GM12878 (cell line): Measurements from ENCODE around the gene SHANK1.

Experiments
- CTCF ChIP-seq, 3 experiments: IDR thresholded peaks in 2 of 3; conservative IDR thresholded peaks in 1 of 3; 2 replicates each; pipeline ENCODE4 v1.5.1; 2011; ENCODE audit warnings: low read depth in 3 of 3, low read length in 3 of 3, mild to moderate bottlenecking in 3 of 3, control low read depth in 2 of 3, moderate library complexity in 2 of 3, inconsistent platforms in 1 of 3, mixed read lengths in 1 of 3; ENCODE audit not compliant: control insufficient read depth in 2 of 3, insufficient read depth in 1 of 3; ENCODE audit errors: extremely low read depth in 1 of 3
- EGR1 ChIP-seq, 2 experiments: IDR thresholded peaks; 1 replicate in 1 of 2; 2 replicates in 1 of 2; pipeline ENCODE4 v1.6.1; 2011 to 2012; ENCODE audit warnings: low read depth in 2 of 2, low read length in 2 of 2, borderline replicate concordance in 1 of 2, mild to moderate bottlenecking in 1 of 2, moderate library complexity in 1 of 2
- EZH2 ChIP-seq: IDR thresholded peaks from 2 replicates; pipeline ENCODE4 v1.6.1; 2012; ENCODE audit warnings: low read depth, mild to moderate bottlenecking, control low read depth, inconsistent platforms, low read length, borderline replicate concordance; ENCODE audit not compliant: control insufficient read depth
- POLR2A ChIP-seq: IDR thresholded peaks from 2 replicates; pipeline ENCODE4 v1.6.1; 2011; ENCODE audit warnings: low read depth, mild to moderate bottlenecking, low read length
- TF ChIP-seq, protein P1 (sequence below): IDR thresholded peaks from 2 replicates; pipeline ENCODE4 v1.6.1; 2011; ENCODE audit warnings: borderline replicate concordance, low read depth, mild to moderate bottlenecking, moderate library complexity, low read length; ENCODE audit not compliant: insufficient read depth, poor library complexity, severe bottlenecking
- TF ChIP-seq, protein P2 (sequence below): IDR thresholded peaks from 2 replicates; pipeline ENCODE4 v1.6.1; 2012; ENCODE audit warnings: low read depth, low read length, improper control_type of control experiment

- TF ChIP-seq POLR2A (no peak), CTCF (IDR thresholded peaks at IDR 0.05 in 2 of 3, conservative IDR thresholded peaks at IDR 0.05 in 1 of 3; ENCODE audit: control insufficient read depth in 2 of 3, extremely low read depth in 1 of 3, insufficient read depth in 1 of 3, low read depth in 3 of 3, low read length in 3 of 3) (no peak), EZH2 (no peak), EGR1 (IDR thresholded peaks at IDR 0.05; ENCODE audit: borderline replicate concordance in 1 of 2, low read depth in 2 of 2, low read length in 2 of 2) (no peak)
- TF ChIP-seq, protein P1, sequence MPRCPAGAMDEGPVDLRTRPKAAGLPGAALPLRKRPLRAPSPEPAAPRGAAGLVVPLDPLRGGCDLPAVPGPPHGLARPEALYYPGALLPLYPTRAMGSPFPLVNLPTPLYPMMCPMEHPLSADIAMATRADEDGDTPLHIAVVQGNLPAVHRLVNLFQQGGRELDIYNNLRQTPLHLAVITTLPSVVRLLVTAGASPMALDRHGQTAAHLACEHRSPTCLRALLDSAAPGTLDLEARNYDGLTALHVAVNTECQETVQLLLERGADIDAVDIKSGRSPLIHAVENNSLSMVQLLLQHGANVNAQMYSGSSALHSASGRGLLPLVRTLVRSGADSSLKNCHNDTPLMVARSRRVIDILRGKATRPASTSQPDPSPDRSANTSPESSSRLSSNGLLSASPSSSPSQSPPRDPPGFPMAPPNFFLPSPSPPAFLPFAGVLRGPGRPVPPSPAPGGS = no peak
- TF ChIP-seq, protein P2, sequence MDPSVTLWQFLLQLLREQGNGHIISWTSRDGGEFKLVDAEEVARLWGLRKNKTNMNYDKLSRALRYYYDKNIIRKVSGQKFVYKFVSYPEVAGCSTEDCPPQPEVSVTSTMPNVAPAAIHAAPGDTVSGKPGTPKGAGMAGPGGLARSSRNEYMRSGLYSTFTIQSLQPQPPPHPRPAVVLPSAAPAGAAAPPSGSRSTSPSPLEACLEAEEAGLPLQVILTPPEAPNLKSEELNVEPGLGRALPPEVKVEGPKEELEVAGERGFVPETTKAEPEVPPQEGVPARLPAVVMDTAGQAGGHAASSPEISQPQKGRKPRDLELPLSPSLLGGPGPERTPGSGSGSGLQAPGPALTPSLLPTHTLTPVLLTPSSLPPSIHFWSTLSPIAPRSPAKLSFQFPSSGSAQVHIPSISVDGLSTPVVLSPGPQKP = no peak
Measured at GRCh38 chr19:50662651-50663481, 56.7 kb downstream of the SHANK1 start.
